Measurements from ENCODE around the gene KAZN.

KAZN gene

GRCh38 chr1:15083578-15083977 lies 485.1 kb downstream of the KAZN start:
- Histone ChIP-seq H3K23ac (ENCODE audit: low read length in 2 of 2) (no peak overlapping the region), H3K9ac (ENCODE audit: low read length) (no peak overlapping the region), H3K4me2 (ENCODE audit: low read length, poor library complexity, severe bottlenecking) (no peak overlapping the region), H3K79me1 (replicated peaks; ENCODE audit: low read length, poor library complexity, severe bottlenecking) (no peaks in the 10 kb centered on the region), H3K27ac (ENCODE audit: low read length, poor library complexity, severe bottlenecking) (no peak overlapping the region), H4K8ac (ENCODE audit: low read length) (no peak overlapping the region), H3K4me1 (ENCODE audit: control insufficient read depth, insufficient read depth, low read depth, low read length) (peaks cover under 1% of the 10 kb centered on the region), H3K4ac (ENCODE audit: low read depth in 1 of 2, low read length in 2 of 2) (no peak overlapping the region), H2BK5ac (ENCODE audit: low read depth, low read length, poor library complexity, severe bottlenecking) (no peak overlapping the region), H2BK12ac (ENCODE audit: low read length in 2 of 2) (no peak overlapping the region), H2BK120ac (ENCODE audit: low read depth, low read length) (no peak overlapping the region), H3K14ac (ENCODE audit: low read length in 2 of 2) (no peak overlapping the region), H3K27me3 (ENCODE audit: control insufficient read depth in 1 of 2, insufficient read depth in 1 of 2, low read length in 2 of 2) (peaks cover 0 to 4% of the 10 kb centered on the region in 2 experiments), H2BK15ac (ENCODE audit: low read depth, poor library complexity, severe bottlenecking) (no peak overlapping the region), H3K18ac (ENCODE audit: low read depth in 1 of 2, low read length in 2 of 2) (no peak overlapping the region), H2AK5ac (ENCODE audit: low read length, severe bottlenecking) (no peak overlapping the region), H2AFZ (ENCODE audit: low read depth, low read length) (no peak overlapping the region), H4K91ac (ENCODE audit: low read length) (no peak overlapping the region), H3K36me3 (ENCODE audit: control insufficient read depth in 1 of 2, insufficient read depth in 2 of 2, low read depth in 1 of 2, low read length in 2 of 2) (no peaks in the 10 kb centered on the region), H3K4me3 (ENCODE audit: insufficient read depth in 1 of 2, low read depth in 1 of 2, low read length in 2 of 2) (no peak overlapping the region), H3K9me3 (ENCODE audit: control insufficient read depth, low read length) (no peaks in the 10 kb centered on the region)
- 94% methylated on average over 6 of the region's 7 CpGs for WGBS
- no peak for DNase-seq

GRCh38 chr1:15088281-15088971 lies 489.9 kb downstream of the KAZN start:
- Histone ChIP-seq H3K79me1 (replicated peaks; ENCODE audit: low read length, poor library complexity, severe bottlenecking) (no peaks in the 10 kb centered on the region), H3K4me1 (ENCODE audit: control insufficient read depth, insufficient read depth, low read depth, low read length) (peaks cover 11% of the 10 kb centered on the region), H3K4me3 (ENCODE audit: insufficient read depth in 1 of 2, low read depth in 1 of 2, low read length in 2 of 2) (no peak overlapping the region), H3K4me2 (ENCODE audit: low read length, poor library complexity, severe bottlenecking) (no peak overlapping the region), H2BK120ac (ENCODE audit: low read depth, low read length) (peak overlapping the region; percentile 7), H3K18ac (ENCODE audit: low read depth in 1 of 2, low read length in 2 of 2) (peak overlapping the region in 1 of 2 experiments; percentile 94), H2AK5ac (ENCODE audit: low read length, severe bottlenecking) (no peak overlapping the region), H3K23ac (ENCODE audit: low read length in 2 of 2) (no peak overlapping the region), H3K9me3 (ENCODE audit: control insufficient read depth, low read length) (no peaks in the 10 kb centered on the region), H2BK15ac (ENCODE audit: low read depth, poor library complexity, severe bottlenecking) (no peak overlapping the region), H3K14ac (ENCODE audit: low read length in 2 of 2) (no peak overlapping the region), H2BK12ac (ENCODE audit: low read length in 2 of 2) (no peak overlapping the region), H4K91ac (ENCODE audit: low read length) (no peak overlapping the region), H3K9ac (ENCODE audit: low read length) (no peak overlapping the region), H3K27ac (ENCODE audit: low read length, poor library complexity, severe bottlenecking) (no peak overlapping the region), H4K8ac (ENCODE audit: low read length) (no peak overlapping the region), H3K36me3 (ENCODE audit: control insufficient read depth in 1 of 2, insufficient read depth in 2 of 2, low read depth in 1 of 2, low read length in 2 of 2) (no peaks in the 10 kb centered on the region), H3K27me3 (ENCODE audit: control insufficient read depth in 1 of 2, insufficient read depth in 1 of 2, low read length in 2 of 2) (peaks cover 0 to 11% of the 10 kb centered on the region in 2 experiments), H2AFZ (ENCODE audit: low read depth, low read length) (no peak overlapping the region), H3K4ac (ENCODE audit: low read depth in 1 of 2, low read length in 2 of 2) (peak overlapping the region in 1 of 2 experiments; percentile 47), H2BK5ac (ENCODE audit: low read depth, low read length, poor library complexity, severe bottlenecking) (no peak overlapping the region)
- 23% methylated on average over 11 of the region's 16 CpGs for WGBS
- peak; percentile 63 for DNase-seq

GRCh38 chr1:15089258-15089992 lies 490.9 kb downstream of the KAZN start:
- Histone ChIP-seq H3K9me3 (ENCODE audit: control insufficient read depth, low read length) (no peaks in the 10 kb centered on the region), H3K4me2 (ENCODE audit: low read length, poor library complexity, severe bottlenecking) (no peak overlapping the region), H3K27ac (ENCODE audit: low read length, poor library complexity, severe bottlenecking) (no peak overlapping the region), H3K9ac (ENCODE audit: low read length) (no peak overlapping the region), H3K14ac (ENCODE audit: low read length in 2 of 2) (peak overlapping the region in 1 of 2 experiments; percentile 70), H2AFZ (ENCODE audit: low read depth, low read length) (no peak overlapping the region), H2AK5ac (ENCODE audit: low read length, severe bottlenecking) (no peak overlapping the region), H4K8ac (ENCODE audit: low read length) (peak overlapping the region; percentile 59), H3K23ac (ENCODE audit: low read length in 2 of 2) (no peak overlapping the region), H3K27me3 (ENCODE audit: control insufficient read depth in 1 of 2, insufficient read depth in 1 of 2, low read length in 2 of 2) (peaks cover 0 to 11% of the 10 kb centered on the region in 2 experiments), H2BK15ac (ENCODE audit: low read depth, poor library complexity, severe bottlenecking) (peak overlapping the region; percentile 12), H3K4ac (ENCODE audit: low read depth in 1 of 2, low read length in 2 of 2) (peak overlapping the region; percentile 60 to 73), H2BK5ac (ENCODE audit: low read depth, low read length, poor library complexity, severe bottlenecking) (no peak overlapping the region), H4K91ac (ENCODE audit: low read length) (peak overlapping the region; percentile 64), H3K18ac (ENCODE audit: low read depth in 1 of 2, low read length in 2 of 2) (peak overlapping the region; percentile 37 to 94), H3K4me1 (ENCODE audit: control insufficient read depth, insufficient read depth, low read depth, low read length) (peaks cover 13% of the 10 kb centered on the region), H2BK120ac (ENCODE audit: low read depth, low read length) (peak overlapping the region; percentile 86), H3K36me3 (ENCODE audit: control insufficient read depth in 1 of 2, insufficient read depth in 2 of 2, low read depth in 1 of 2, low read length in 2 of 2) (no peaks in the 10 kb centered on the region), H3K4me3 (ENCODE audit: insufficient read depth in 1 of 2, low read depth in 1 of 2, low read length in 2 of 2) (no peak overlapping the region), H3K79me1 (replicated peaks; ENCODE audit: low read length, poor library complexity, severe bottlenecking) (no peaks in the 10 kb centered on the region), H2BK12ac (ENCODE audit: low read length in 2 of 2) (peak overlapping the region in 1 of 2 experiments; percentile 97)
- no peak for DNase-seq
- 73% methylated on average over 4 of the region's 4 CpGs for WGBS

GRCh38 chr1:15090373-15090772 lies 491.9 kb downstream of the KAZN start:
- peak overlapping the region; percentile 11 to 61 for H3K4ac ChIP-seq (ENCODE audit: low read depth in 1 of 2, low read length in 2 of 2)
- no peaks in the 10 kb centered on the region for H3K9me3 ChIP-seq (ENCODE audit: control insufficient read depth, low read length)
- peaks cover 13% of the 10 kb centered on the region for H3K4me1 ChIP-seq (ENCODE audit: control insufficient read depth, insufficient read depth, low read depth, low read length)
- no peak overlapping the region for H2AK5ac ChIP-seq (ENCODE audit: low read length, severe bottlenecking)
- H3K9ac ChIP-seq (ENCODE audit: low read length) = no peak overlapping the region
- WGBS = 41% methylated on average over 13 of the region's 13 CpGs
- H2BK12ac ChIP-seq (ENCODE audit: low read length in 2 of 2) = peak overlapping the region in 1 of 2 experiments; percentile 45
- H3K36me3 ChIP-seq (ENCODE audit: control insufficient read depth in 1 of 2, insufficient read depth in 2 of 2, low read depth in 1 of 2, low read length in 2 of 2) = no peaks in the 10 kb centered on the region
- no peak overlapping the region for H2BK120ac ChIP-seq (ENCODE audit: low read depth, low read length)
- no peak overlapping the region for H2BK5ac ChIP-seq (ENCODE audit: low read depth, low read length, poor library complexity, severe bottlenecking)
- H3K27me3 ChIP-seq (ENCODE audit: control insufficient read depth in 1 of 2, insufficient read depth in 1 of 2, low read length in 2 of 2) = peaks cover 0 to 11% of the 10 kb centered on the region in 2 experiments
- H4K91ac ChIP-seq (ENCODE audit: low read length) = no peak overlapping the region
- no peak overlapping the region for H3K4me3 ChIP-seq (ENCODE audit: insufficient read depth in 1 of 2, low read depth in 1 of 2, low read length in 2 of 2)
- H3K79me1 ChIP-seq (replicated peaks; ENCODE audit: low read length, poor library complexity, severe bottlenecking) = no peaks in the 10 kb centered on the region
- H2AFZ ChIP-seq (ENCODE audit: low read depth, low read length) = peak overlapping the region; percentile 36
- peak overlapping the region; percentile 29 for H2BK15ac ChIP-seq (ENCODE audit: low read depth, poor library complexity, severe bottlenecking)
- H3K23ac ChIP-seq (ENCODE audit: low read length in 2 of 2) = no peak overlapping the region
- H3K4me2 ChIP-seq (ENCODE audit: low read length, poor library complexity, severe bottlenecking) = peak overlapping the region; percentile 1
- DNase-seq = no peak
- H4K8ac ChIP-seq (ENCODE audit: low read length) = peak overlapping the region; percentile 31
- peak overlapping the region in 1 of 2 experiments; percentile 82 for H3K14ac ChIP-seq (ENCODE audit: low read length in 2 of 2)
- peak overlapping the region; percentile 0 to 72 for H3K18ac ChIP-seq (ENCODE audit: low read depth in 1 of 2, low read length in 2 of 2)
- no peak overlapping the region for H3K27ac ChIP-seq (ENCODE audit: low read length, poor library complexity, severe bottlenecking)
